ENCODE results near the gene CUL7. TPM values are rescaled to one million over a fixed set of nuclear protein-coding genes. Genes with fewer than 3 reads are reported as not detected.

CUL7 gene
- total and polyA plus RNA-seq, 9 of the 15 experiments (the other 6 are each of a cell fraction or from before 2014, with no cell fraction given) = 0.44 to 20.1 (median 8.6) TPM

GRCh38 chr6:43013097-43013842, 40.4 kb downstream of the CUL7 start (continued):
- TF ChIP-seq PCBP1 (IDR thresholded peaks at IDR 0.05; ENCODE audit: low read depth, low read length, poor library complexity, severe bottlenecking) (no peak), CEBPZ (IDR thresholded peaks at IDR 0.05; ENCODE audit: borderline replicate concordance, low read depth, low read length) (no peak), ZKSCAN3 (CRISPR knock-in tag; IDR thresholded peaks at IDR 0.05) (no peak), ZNF232 (CRISPR knock-in tag; IDR thresholded peaks at IDR 0.05) (no peak), HOMEZ (CRISPR knock-in tag; IDR thresholded peaks at IDR 0.05) (no peak), SIN3A (IDR thresholded peaks at IDR 0.05; ENCODE audit: borderline replicate concordance in 2 of 2, control insufficient read depth in 1 of 2, low read depth in 2 of 2, low read length in 2 of 2) (peak in 1 of 2 experiments; percentile 93; a peak in 1 of 4 replicates), GTF2A2 (tag; IDR thresholded peaks at IDR 0.05) (no peak), ARID2 (IDR thresholded peaks at IDR 0.05) (no peak), SAP30 (IDR thresholded peaks at IDR 0.05; ENCODE audit: borderline replicate concordance, insufficient read depth, low read depth, low read length, poor library complexity, severe bottlenecking) (peak; percentile 68), CBX5 (IDR thresholded peaks at IDR 0.05; ENCODE audit: borderline replicate concordance, low read depth) (no peak), NRF1 (conservative IDR thresholded peaks at IDR 0.05 in 1 of 2, IDR thresholded peaks at IDR 0.05 in 1 of 2) (no peak), BRD4 (IDR thresholded peaks at IDR 0.05) (no peak), ZNF740 (CRISPR knock-in tag; IDR thresholded peaks at IDR 0.05) (no peak), ZNF740 (tag; IDR thresholded peaks at IDR 0.05) (no peak), CREB3 (tag; conservative IDR thresholded peaks at IDR 0.05; ENCODE audit: low read depth) (no peak), ZBTB9 (CRISPR knock-in tag; IDR thresholded peaks at IDR 0.05) (peak; percentile 34; the same call in 1 of the 2 replicates), CBFA2T3 (IDR thresholded peaks at IDR 0.05) (0 out of 2 replicates have a peak, but pooled peaks have one; percentile 15)
